ENCODE measurements around the gene UGT8.

- TF ChIP-seq, protein P1, sequence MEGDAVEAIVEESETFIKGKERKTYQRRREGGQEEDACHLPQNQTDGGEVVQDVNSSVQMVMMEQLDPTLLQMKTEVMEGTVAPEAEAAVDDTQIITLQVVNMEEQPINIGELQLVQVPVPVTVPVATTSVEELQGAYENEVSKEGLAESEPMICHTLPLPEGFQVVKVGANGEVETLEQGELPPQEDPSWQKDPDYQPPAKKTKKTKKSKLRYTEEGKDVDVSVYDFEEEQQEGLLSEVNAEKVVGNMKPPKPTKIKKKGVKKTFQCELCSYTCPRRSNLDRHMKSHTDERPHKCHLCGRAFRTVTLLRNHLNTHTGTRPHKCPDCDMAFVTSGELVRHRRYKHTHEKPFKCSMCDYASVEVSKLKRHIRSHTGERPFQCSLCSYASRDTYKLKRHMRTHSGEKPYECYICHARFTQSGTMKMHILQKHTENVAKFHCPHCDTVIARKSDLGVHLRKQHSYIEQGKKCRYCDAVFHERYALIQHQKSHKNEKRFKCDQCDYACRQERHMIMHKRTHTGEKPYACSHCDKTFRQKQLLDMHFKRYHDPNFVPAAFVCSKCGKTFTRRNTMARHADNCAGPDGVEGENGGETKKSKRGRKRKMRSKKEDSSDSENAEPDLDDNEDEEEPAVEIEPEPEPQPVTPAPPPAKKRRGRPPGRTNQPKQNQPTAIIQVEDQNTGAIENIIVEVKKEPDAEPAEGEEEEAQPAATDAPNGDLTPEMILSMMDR (IDR thresholded peaks at IDR 0.05), result no peak
- TF ChIP-seq POLR2AphosphoS5 (IDR thresholded peaks at IDR 0.05) (no peak), EP300 (IDR thresholded peaks at IDR 0.05) (no peak), POLR2A (IDR thresholded peaks at IDR 0.05) (no peak)
These were observed 118.8 kb downstream of the UGT8 start for GRCh38 chr4:114717432-114717831.

All from upper lobe of left lung (tissue), 4 donors.